ENCODE measurements around the gene RPL37.
"Not testable (repeated sequence)": the region's sequence is repeated elsewhere in the genome, so short reads cannot be mapped to it uniquely, and the experiment has no call there.

DNA sequence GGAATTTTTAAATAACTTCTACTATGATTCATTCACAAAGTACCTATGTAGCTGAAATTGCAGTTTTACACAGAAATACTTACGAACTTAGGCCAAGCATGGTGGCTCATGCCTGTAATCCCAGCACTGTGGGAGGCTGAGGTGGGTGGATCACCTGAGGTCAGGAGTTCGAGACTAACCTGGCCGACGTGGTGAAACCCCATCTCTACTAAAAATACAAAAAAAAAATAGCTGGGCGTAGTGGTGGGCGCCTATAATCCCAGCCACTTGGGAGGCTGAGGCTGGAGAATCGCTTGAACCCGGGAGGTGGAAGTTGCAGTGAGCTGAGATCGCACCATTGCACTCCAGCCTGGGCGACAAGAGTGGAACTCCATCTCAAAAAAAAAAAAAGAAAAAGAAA is 42.3 kb downstream of the RPL37 start:
- TF ChIP-seq, protein P1, sequence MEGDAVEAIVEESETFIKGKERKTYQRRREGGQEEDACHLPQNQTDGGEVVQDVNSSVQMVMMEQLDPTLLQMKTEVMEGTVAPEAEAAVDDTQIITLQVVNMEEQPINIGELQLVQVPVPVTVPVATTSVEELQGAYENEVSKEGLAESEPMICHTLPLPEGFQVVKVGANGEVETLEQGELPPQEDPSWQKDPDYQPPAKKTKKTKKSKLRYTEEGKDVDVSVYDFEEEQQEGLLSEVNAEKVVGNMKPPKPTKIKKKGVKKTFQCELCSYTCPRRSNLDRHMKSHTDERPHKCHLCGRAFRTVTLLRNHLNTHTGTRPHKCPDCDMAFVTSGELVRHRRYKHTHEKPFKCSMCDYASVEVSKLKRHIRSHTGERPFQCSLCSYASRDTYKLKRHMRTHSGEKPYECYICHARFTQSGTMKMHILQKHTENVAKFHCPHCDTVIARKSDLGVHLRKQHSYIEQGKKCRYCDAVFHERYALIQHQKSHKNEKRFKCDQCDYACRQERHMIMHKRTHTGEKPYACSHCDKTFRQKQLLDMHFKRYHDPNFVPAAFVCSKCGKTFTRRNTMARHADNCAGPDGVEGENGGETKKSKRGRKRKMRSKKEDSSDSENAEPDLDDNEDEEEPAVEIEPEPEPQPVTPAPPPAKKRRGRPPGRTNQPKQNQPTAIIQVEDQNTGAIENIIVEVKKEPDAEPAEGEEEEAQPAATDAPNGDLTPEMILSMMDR (conservative IDR thresholded peaks at IDR 0.05 in 1 of 2, IDR thresholded peaks at IDR 0.05 in 1 of 2; ENCODE audit: low read depth in 1 of 2, low read length in 2 of 2) = not testable (repeated sequence)
- not testable (repeated sequence) for TF ChIP-seq EZH2 (IDR thresholded peaks at IDR 0.05; ENCODE audit: low read length, missing control alignments)
